Osteocyte (in vitro differentiated cells): ENCODE results near the gene SORCS1. TPM values are rescaled to one million over a fixed set of nuclear protein-coding genes. Genes with fewer than 3 reads are reported as not detected.

Experiments
- DNase-seq: peaks from one replicate; pipeline ENCODE4 v3.0.0; 2021; ENCODE audit warnings: mixed read lengths; ENCODE audit not compliant: unreplicated experiment; ENCODE audit errors: extremely low spot score
- H3K27ac Mint-ChIP-seq: one replicate; pipeline ENCODE4 v1.8.0; 2021; ENCODE audit warnings: mild to moderate bottlenecking, mixed read lengths; ENCODE audit not compliant: unreplicated experiment
- H3K27me3 Mint-ChIP-seq: one replicate; pipeline ENCODE4 v1.8.0; 2021; ENCODE audit warnings: mixed read lengths; ENCODE audit not compliant: unreplicated experiment
- H3K36me3 Mint-ChIP-seq: one replicate; pipeline ENCODE4 v1.8.0; 2021; ENCODE audit warnings: mixed read lengths; ENCODE audit not compliant: unreplicated experiment
- H3K4me1 Mint-ChIP-seq: one replicate; pipeline ENCODE4 v1.8.0; 2021; ENCODE audit warnings: mixed read lengths; ENCODE audit not compliant: unreplicated experiment
- H3K4me3 Mint-ChIP-seq: one replicate; pipeline ENCODE4 v1.8.0; 2021; ENCODE audit warnings: mild to moderate bottlenecking, moderate library complexity, mixed read lengths; ENCODE audit not compliant: unreplicated experiment
- H3K9me3 Mint-ChIP-seq: one replicate; pipeline ENCODE4 v1.8.0; 2021; ENCODE audit warnings: mixed read lengths; ENCODE audit not compliant: unreplicated experiment
- CTCF ChIP-seq: fragments of 200-600 bp; sonication (generic); IDR thresholded peaks from 2 replicates; pipeline ENCODE4 v1.5.0; 2021; ENCODE audit warnings: antibody characterized with exemption, mild to moderate bottlenecking, moderate library complexity
- total RNA-seq: library from RNA; stranded (reverse); gene quantifications from 2 replicates; pipeline ENCODE4 v1.2.1, GENCODE V29; 2021

Gene SORCS1
- total RNA-seq, 1 donor from 2014 or later = not detected

GRCh38 chr10:106877574-106877973, 286.9 kb downstream of the SORCS1 start:
- peaks cover 41% of the 10 kb centered on the region for H3K9me3 Mint-ChIP-seq
- H3K27ac Mint-ChIP-seq = no peak overlapping the region
- H3K27me3 Mint-ChIP-seq = no peaks in the 10 kb centered on the region
- H3K4me1 Mint-ChIP-seq = no peaks in the 10 kb centered on the region
- no peak for TF ChIP-seq CTCF
- H3K36me3 Mint-ChIP-seq = no peaks in the 10 kb centered on the region
- no peak overlapping the region for H3K4me3 Mint-ChIP-seq
- no peak for DNase-seq

- no peak for TF ChIP-seq CTCF
- Mint-ChIP-seq H3K9me3 (peaks cover 52% of the 10 kb centered on the region), H3K36me3 (no peaks in the 10 kb centered on the region), H3K27me3 (no peaks in the 10 kb centered on the region), H3K4me3 (no peak overlapping the region), H3K27ac (no peak overlapping the region), H3K4me1 (no peaks in the 10 kb centered on the region)
- DNase-seq = no peak
These were observed 290.0 kb downstream of the SORCS1 start for GRCh38 chr10:106874604-106874889.

GRCh38 chr10:106873770-106874603, 290.5 kb downstream of the SORCS1 start:
- no peaks in the 10 kb centered on the region for H3K27me3 Mint-ChIP-seq
- H3K27ac Mint-ChIP-seq = no peak overlapping the region
- no peak for TF ChIP-seq CTCF
- H3K4me3 Mint-ChIP-seq = no peak overlapping the region
- no peak for DNase-seq
- H3K36me3 Mint-ChIP-seq = no peaks in the 10 kb centered on the region
- peaks cover 52% of the 10 kb centered on the region for H3K9me3 Mint-ChIP-seq
- no peaks in the 10 kb centered on the region for H3K4me1 Mint-ChIP-seq

GRCh38 chr10:106872176-106872575, 292.3 kb downstream of the SORCS1 start:
- no peaks in the 10 kb centered on the region for H3K36me3 Mint-ChIP-seq
- peaks cover 60% of the 10 kb centered on the region for H3K9me3 Mint-ChIP-seq
- H3K27me3 Mint-ChIP-seq = no peaks in the 10 kb centered on the region
- H3K27ac Mint-ChIP-seq = no peak overlapping the region
- no peak for DNase-seq
- no peak overlapping the region for H3K4me3 Mint-ChIP-seq
- no peak for TF ChIP-seq CTCF
- H3K4me1 Mint-ChIP-seq = no peaks in the 10 kb centered on the region

GRCh38 chr10:106866244-106866845, 298.2 kb downstream of the SORCS1 start:
- Mint-ChIP-seq H3K4me1 (no peaks in the 10 kb centered on the region), H3K4me3 (no peak overlapping the region), H3K36me3 (no peaks in the 10 kb centered on the region), H3K27ac (no peak overlapping the region), H3K27me3 (no peaks in the 10 kb centered on the region), H3K9me3 (peaks cover 61% of the 10 kb centered on the region)
- TF ChIP-seq CTCF = no peak
- no peak for DNase-seq
